Measurements from ENCODE around the gene FNDC10.

DNA sequence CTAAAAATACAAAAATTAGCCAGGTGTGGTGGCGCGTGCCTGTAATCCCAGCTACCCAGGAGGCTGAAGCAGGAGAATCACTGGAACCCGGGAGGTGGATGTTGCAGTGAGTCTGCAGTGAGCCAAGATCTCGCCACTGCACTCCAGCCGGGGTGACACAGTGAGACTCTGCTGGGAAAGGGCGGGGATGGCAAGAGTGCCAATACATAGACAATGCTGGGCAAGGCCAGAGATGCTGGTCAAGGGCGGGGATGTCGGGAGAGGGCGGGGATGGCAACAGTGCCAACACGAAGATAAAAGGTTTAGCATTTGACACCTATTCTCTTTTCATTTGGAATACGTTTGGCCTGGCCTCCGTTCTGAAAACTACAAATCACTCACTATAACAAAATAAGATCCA is 36.2 kb downstream of the FNDC10 start:
- TF ChIP-seq, protein P1, sequence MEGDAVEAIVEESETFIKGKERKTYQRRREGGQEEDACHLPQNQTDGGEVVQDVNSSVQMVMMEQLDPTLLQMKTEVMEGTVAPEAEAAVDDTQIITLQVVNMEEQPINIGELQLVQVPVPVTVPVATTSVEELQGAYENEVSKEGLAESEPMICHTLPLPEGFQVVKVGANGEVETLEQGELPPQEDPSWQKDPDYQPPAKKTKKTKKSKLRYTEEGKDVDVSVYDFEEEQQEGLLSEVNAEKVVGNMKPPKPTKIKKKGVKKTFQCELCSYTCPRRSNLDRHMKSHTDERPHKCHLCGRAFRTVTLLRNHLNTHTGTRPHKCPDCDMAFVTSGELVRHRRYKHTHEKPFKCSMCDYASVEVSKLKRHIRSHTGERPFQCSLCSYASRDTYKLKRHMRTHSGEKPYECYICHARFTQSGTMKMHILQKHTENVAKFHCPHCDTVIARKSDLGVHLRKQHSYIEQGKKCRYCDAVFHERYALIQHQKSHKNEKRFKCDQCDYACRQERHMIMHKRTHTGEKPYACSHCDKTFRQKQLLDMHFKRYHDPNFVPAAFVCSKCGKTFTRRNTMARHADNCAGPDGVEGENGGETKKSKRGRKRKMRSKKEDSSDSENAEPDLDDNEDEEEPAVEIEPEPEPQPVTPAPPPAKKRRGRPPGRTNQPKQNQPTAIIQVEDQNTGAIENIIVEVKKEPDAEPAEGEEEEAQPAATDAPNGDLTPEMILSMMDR (IDR thresholded peaks at IDR 0.05; ENCODE audit: low read depth, low read length), result no peak
- no peak for TF ChIP-seq MAX (IDR thresholded peaks at IDR 0.05; ENCODE audit: low read depth, low read length)

Measured in NB4 (cell line).